ENCODE measurements around the gene KRT33A. TPM values are rescaled to one million over a fixed set of nuclear protein-coding genes. Genes with fewer than 3 reads are reported as not detected.

Gene KRT33A
- total and polyA plus RNA-seq, 7 donors: not detected

DNA sequence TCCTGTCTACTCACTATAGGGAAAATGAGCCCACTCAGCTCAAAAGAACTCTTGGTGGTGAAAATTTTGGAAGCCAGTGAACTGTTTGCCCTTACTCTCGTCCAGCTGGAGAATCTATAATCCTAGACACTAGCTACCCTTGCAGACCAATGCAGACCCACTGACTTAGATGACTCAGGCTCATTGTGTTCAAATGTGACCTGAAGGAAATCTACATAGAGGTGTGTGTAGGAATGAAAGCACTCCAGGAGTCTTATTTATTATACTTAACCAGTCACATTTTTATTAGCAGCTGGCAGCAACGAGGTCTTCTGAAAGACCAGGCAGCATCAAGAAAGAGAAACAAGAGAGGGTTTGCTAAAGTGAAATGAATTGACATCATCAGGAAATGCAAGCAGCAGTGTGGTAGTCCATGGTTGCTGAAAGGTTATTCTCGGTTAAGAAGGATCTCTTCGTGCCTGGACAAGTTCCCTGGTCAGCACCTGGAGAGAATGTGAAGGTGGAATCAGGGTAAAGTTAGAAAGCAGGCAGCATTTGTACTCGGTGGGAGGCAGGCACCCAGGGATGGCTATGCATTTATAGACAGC, 49.3 kb downstream of the KRT33A start:
- WGBS, 2 donors: 75 to 76% methylated on average over 5 of the region's 5 CpGs
- intact Hi-C loops (cut with DNase I): no loop called here
- Histone ChIP-seq H3K9me3 (no peaks in the 10 kb centered on the region), H3K4me1 (peaks cover 0 to 9% (median 0%) of the 10 kb centered on the region in 4 donors), H3K4me3 (no peak overlapping the region), H3K36me3 (no peaks in the 10 kb centered on the region), H3K27ac (no peak overlapping the region), H3K27me3 (no peaks in the 10 kb centered on the region)
- no peak for DNase-seq
- TF ChIP-seq POLR2A (IDR thresholded peaks at IDR 0.05) (no peak), EP300 (IDR thresholded peaks at IDR 0.05) (no peak), POLR2AphosphoS5 (IDR thresholded peaks at IDR 0.05) (no peak)
- TF ChIP-seq, protein P1, sequence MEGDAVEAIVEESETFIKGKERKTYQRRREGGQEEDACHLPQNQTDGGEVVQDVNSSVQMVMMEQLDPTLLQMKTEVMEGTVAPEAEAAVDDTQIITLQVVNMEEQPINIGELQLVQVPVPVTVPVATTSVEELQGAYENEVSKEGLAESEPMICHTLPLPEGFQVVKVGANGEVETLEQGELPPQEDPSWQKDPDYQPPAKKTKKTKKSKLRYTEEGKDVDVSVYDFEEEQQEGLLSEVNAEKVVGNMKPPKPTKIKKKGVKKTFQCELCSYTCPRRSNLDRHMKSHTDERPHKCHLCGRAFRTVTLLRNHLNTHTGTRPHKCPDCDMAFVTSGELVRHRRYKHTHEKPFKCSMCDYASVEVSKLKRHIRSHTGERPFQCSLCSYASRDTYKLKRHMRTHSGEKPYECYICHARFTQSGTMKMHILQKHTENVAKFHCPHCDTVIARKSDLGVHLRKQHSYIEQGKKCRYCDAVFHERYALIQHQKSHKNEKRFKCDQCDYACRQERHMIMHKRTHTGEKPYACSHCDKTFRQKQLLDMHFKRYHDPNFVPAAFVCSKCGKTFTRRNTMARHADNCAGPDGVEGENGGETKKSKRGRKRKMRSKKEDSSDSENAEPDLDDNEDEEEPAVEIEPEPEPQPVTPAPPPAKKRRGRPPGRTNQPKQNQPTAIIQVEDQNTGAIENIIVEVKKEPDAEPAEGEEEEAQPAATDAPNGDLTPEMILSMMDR (IDR thresholded peaks at IDR 0.05): no peak

DNA sequence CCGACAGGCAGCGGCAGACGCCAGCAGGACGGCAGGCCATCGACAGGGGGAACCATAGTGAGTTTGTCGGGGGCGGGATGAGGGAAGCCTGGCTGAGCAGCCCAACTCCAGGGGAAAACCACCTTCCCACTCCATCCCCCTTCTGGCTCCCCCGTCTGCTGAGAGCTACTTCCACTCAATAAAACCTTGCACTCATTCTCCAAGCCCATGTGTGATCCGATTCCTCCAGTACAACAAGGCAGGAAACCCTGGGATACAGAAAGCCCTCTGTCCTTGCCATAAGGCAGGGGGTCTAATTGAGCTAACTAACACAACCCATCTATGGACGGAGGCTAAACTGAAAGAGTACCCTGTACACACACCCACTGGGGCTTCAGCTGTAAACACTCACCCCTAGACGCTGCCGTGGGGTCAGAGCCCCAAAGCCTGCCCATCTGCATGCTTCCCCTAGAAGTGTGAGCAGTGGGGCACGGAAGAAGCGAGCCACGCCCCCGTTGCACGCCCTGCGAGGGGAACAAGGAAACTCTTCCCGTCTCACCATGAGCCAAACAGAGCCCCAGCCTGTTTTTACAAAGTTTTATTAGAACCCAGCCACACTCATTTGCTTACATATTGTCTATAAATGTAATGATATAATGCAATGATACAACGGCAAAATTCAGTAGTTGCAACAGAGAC, 52.0 kb downstream of the KRT33A start:
- no peak for DNase-seq
- TF ChIP-seq EP300 (IDR thresholded peaks at IDR 0.05) (no peak), POLR2AphosphoS5 (IDR thresholded peaks at IDR 0.05) (no peak), POLR2A (IDR thresholded peaks at IDR 0.05) (no peak)
- TF ChIP-seq, protein P1 (IDR thresholded peaks at IDR 0.05): no peak
- no peak overlapping the region for H3K4me3 ChIP-seq
- H3K36me3 ChIP-seq: no peaks in the 10 kb centered on the region
- H3K9me3 ChIP-seq: no peaks in the 10 kb centered on the region
- no peak overlapping the region for H3K27ac ChIP-seq
- intact Hi-C loops (cut with DNase I): no loop called here
- H3K27me3 ChIP-seq: no peaks in the 10 kb centered on the region
- peaks cover 0 to 9% (median 0%) of the 10 kb centered on the region in 4 donors for H3K4me1 ChIP-seq
- WGBS, 2 donors: 83 to 87% methylated on average over 20 of the region's 20 CpGs

DNA sequence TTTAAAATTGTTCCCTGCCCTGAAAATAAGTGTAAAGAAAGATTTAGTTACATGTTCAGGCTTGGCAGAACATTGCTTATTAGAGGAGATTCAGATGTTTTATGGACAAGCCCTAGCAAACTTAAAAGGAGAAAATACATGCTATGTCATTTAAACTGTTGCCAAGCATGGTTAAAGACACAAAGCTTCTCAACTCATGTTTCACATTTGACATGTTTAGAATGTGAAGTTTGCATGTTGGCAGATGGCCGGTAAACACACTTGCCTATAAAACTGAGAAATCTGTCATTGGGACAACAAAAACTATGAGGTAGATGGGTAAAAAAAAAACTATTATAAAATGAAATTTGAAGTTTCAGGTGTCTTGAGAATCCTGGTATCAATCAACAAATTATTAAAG, 53.8 kb downstream of the KRT33A start:
- Histone ChIP-seq H3K36me3 (no peaks in the 10 kb centered on the region), H3K27ac (no peak overlapping the region), H3K4me1 (no peaks in the 10 kb centered on the region), H3K9me3 (no peaks in the 10 kb centered on the region), H3K27me3 (no peaks in the 10 kb centered on the region), H3K4me3 (no peak overlapping the region)
- intact Hi-C loops (cut with DNase I): no loop called here
- 49 to 71% methylated on average over 1 of the region's 1 CpG for WGBS, 2 donors
- TF ChIP-seq POLR2A (IDR thresholded peaks at IDR 0.05) (no peak), EP300 (IDR thresholded peaks at IDR 0.05) (no peak), POLR2AphosphoS5 (IDR thresholded peaks at IDR 0.05) (no peak)
- TF ChIP-seq, protein P1 (IDR thresholded peaks at IDR 0.05): no peak
- no peak for DNase-seq

Other genes with a start within 250 kb of the KRT33A start
Only the 30 nearest of the 34 such genes appear.
- not detected for gene KRTAP4-12, start 226.6 kb downstream of the KRT33A start, total RNA-seq
- not detected for gene KRTAP4-12, start 226.6 kb downstream of the KRT33A start, polyA plus RNA-seq
- gene KRTAP4-6, start 210.3 kb downstream of the KRT33A start, total RNA-seq: not detected
- not detected for gene KRTAP4-6, start 210.3 kb downstream of the KRT33A start, polyA plus RNA-seq
- gene KRTAP4-5, start 201.0 kb downstream of the KRT33A start, total RNA-seq: not detected
- gene KRTAP4-5, start 201.0 kb downstream of the KRT33A start, polyA plus RNA-seq: not detected
- gene KRTAP4-4, start 190.1 kb downstream of the KRT33A start, total RNA-seq: not detected
- not detected for gene KRTAP4-4, start 190.1 kb downstream of the KRT33A start, polyA plus RNA-seq
- gene KRTAP4-3, start 182.6 kb downstream of the KRT33A start, total RNA-seq: not detected
- not detected for gene KRTAP4-3, start 182.6 kb downstream of the KRT33A start, polyA plus RNA-seq
- gene KRTAP4-2, start 172.6 kb downstream of the KRT33A start, total RNA-seq: not detected
- gene KRTAP4-2, start 172.6 kb downstream of the KRT33A start, polyA plus RNA-seq: not detected
- not detected for gene KRTAP4-1, start 165.9 kb downstream of the KRT33A start, total RNA-seq
- 1 to 10 TPM in 1 of 3 donors, not detected in 2; 1.4 TPM for gene KRTAP4-1, start 165.9 kb downstream of the KRT33A start, polyA plus RNA-seq
- gene KRTAP9-1, start 160.9 kb downstream of the KRT33A start, total RNA-seq: not detected
- not detected for gene KRTAP9-1, start 160.9 kb downstream of the KRT33A start, polyA plus RNA-seq
- gene KRTAP9-2, start 124.2 kb downstream of the KRT33A start, total RNA-seq: not detected
- gene KRTAP9-2, start 124.2 kb downstream of the KRT33A start, polyA plus RNA-seq: not detected
- not detected for gene KRTAP9-3, start 118.4 kb downstream of the KRT33A start, total RNA-seq
- not detected for gene KRTAP9-3, start 118.4 kb downstream of the KRT33A start, polyA plus RNA-seq
- gene KRTAP9-8, start 112.8 kb downstream of the KRT33A start, total RNA-seq: not detected
- not detected for gene KRTAP9-8, start 112.8 kb downstream of the KRT33A start, polyA plus RNA-seq
- not detected for gene KRTAP9-4, start 101.1 kb downstream of the KRT33A start, total RNA-seq
- not detected for gene KRTAP9-4, start 101.1 kb downstream of the KRT33A start, polyA plus RNA-seq
- gene KRTAP9-9, start 95.4 kb downstream of the KRT33A start, total RNA-seq: not detected
- gene KRTAP9-9, start 95.4 kb downstream of the KRT33A start, polyA plus RNA-seq: not detected
- gene KRTAP9-6, start 85.5 kb downstream of the KRT33A start, total RNA-seq: not detected
- not detected for gene KRTAP9-6, start 85.5 kb downstream of the KRT33A start, polyA plus RNA-seq
- not detected for gene KRTAP9-7, start 75.1 kb downstream of the KRT33A start, total RNA-seq
- not detected for gene KRTAP9-7, start 75.1 kb downstream of the KRT33A start, polyA plus RNA-seq
- not detected for gene KRTAP29-1, start 48.0 kb downstream of the KRT33A start, total RNA-seq
- gene KRTAP29-1, start 48.0 kb downstream of the KRT33A start, polyA plus RNA-seq: not detected
- not detected for gene KRTAP16-1, start 41.5 kb downstream of the KRT33A start, total RNA-seq
- not detected for gene KRTAP16-1, start 41.5 kb downstream of the KRT33A start, polyA plus RNA-seq
- not detected for gene KRTAP17-1, start 35.1 kb downstream of the KRT33A start, total RNA-seq
- not detected for gene KRTAP17-1, start 35.1 kb downstream of the KRT33A start, polyA plus RNA-seq
- gene KRT33B, start 19.0 kb upstream of the KRT33A start, total RNA-seq: not detected
- not detected for gene KRT33B, start 19.0 kb upstream of the KRT33A start, polyA plus RNA-seq
- not detected for gene KRT34, start 31.5 kb upstream of the KRT33A start, total RNA-seq
- not detected for gene KRT34, start 31.5 kb upstream of the KRT33A start, polyA plus RNA-seq
- gene KRT31, start 46.8 kb upstream of the KRT33A start, total RNA-seq: not detected
- not detected for gene KRT31, start 46.8 kb upstream of the KRT33A start, polyA plus RNA-seq
- gene KRT37, start 73.8 kb upstream of the KRT33A start, total RNA-seq: not detected
- not detected for gene KRT37, start 73.8 kb upstream of the KRT33A start, polyA plus RNA-seq
- gene KRT38, start 90.2 kb upstream of the KRT33A start, total RNA-seq: not detected
- gene KRT38, start 90.2 kb upstream of the KRT33A start, polyA plus RNA-seq: not detected
- gene KRT32, start 116.6 kb upstream of the KRT33A start, total RNA-seq: not detected
- not detected for gene KRT32, start 116.6 kb upstream of the KRT33A start, polyA plus RNA-seq
- gene KRT35, start 130.3 kb upstream of the KRT33A start, total RNA-seq: not detected
- not detected for gene KRT35, start 130.3 kb upstream of the KRT33A start, polyA plus RNA-seq
- gene KRT36, start 139.1 kb upstream of the KRT33A start, total RNA-seq: under 1 TPM in 1 of 4 donors, not detected in 3; 0.33 TPM
- under 1 TPM in 1 of 3 donors, not detected in 2; 0.20 TPM for gene KRT36, start 139.1 kb upstream of the KRT33A start, polyA plus RNA-seq
- gene KRT13, start 154.8 kb upstream of the KRT33A start, total RNA-seq: under 1 TPM in 1 of 4 donors, not detected in 3; 0.55 TPM
- gene KRT13, start 154.8 kb upstream of the KRT33A start, polyA plus RNA-seq: 10 to 100 TPM in 1 of 3 donors, 1 to 10 TPM in 1, under 1 TPM in 1; 0.46 to 54.1 (median 8.0) TPM
- gene KRT15, start 168.1 kb upstream of the KRT33A start, total RNA-seq: not detected
- gene KRT15, start 168.1 kb upstream of the KRT33A start, polyA plus RNA-seq: 10 to 100 TPM in 1 of 3 donors, 1 to 10 TPM in 2; 5.4 to 10.3 (median 9.2) TPM
- 1 to 10 TPM in 2 of 4 donors, under 1 TPM in 2; 0.49 to 2.5 (median 1.2) TPM for gene KRT19, start 177.5 kb upstream of the KRT33A start, total RNA-seq
- gene KRT19, start 177.5 kb upstream of the KRT33A start, polyA plus RNA-seq: 1,000 to 10,000 TPM in 2 of 3 donors, 100 to 1,000 TPM in 1; 809 to 2,366 (median 1,184) TPM
- not detected for gene KRT9, start 221.2 kb upstream of the KRT33A start, total RNA-seq
- gene KRT9, start 221.2 kb upstream of the KRT33A start, polyA plus RNA-seq: not detected